ENCODE data around the gene HECW1. TPM values are rescaled to one million over a fixed set of nuclear protein-coding genes. Genes with fewer than 3 reads are reported as not detected.

The HECW1 gene
- total RNA-seq, 2 donors from 2014 or later, result 0.24 TPM; not detected in 1

DNA sequence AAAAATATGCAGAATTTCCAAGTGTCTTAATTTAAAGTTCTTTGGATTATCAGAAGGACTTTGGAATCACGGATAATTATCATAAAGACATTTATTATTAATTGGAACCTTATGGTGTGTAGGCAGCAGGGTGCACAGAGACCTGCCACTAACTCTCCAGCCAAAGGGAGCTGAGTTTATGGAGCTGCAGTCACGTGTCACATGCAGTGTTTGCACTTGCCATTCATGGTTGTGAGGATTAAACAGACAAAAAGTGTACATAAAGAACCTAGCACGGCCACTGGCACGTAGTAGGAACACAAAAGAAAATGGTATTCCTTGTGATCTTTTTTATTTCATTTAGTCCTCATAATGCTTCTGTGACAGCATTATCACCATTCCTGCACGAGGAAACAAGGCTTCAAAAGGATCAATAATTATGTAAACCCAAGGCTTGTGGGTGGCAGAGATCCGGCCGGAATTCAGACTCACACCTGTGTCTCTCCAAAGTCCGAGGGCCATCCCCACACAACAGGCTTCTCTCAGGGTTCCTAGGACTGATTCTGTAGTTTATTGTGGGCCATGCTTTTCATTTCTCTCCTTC lies 326.5 kb downstream of the HECW1 start:
- intact Hi-C loops (cut with DNase I), result no loop called here
- no peak for DNase-seq (ENCODE audit: low spot score)

DNA sequence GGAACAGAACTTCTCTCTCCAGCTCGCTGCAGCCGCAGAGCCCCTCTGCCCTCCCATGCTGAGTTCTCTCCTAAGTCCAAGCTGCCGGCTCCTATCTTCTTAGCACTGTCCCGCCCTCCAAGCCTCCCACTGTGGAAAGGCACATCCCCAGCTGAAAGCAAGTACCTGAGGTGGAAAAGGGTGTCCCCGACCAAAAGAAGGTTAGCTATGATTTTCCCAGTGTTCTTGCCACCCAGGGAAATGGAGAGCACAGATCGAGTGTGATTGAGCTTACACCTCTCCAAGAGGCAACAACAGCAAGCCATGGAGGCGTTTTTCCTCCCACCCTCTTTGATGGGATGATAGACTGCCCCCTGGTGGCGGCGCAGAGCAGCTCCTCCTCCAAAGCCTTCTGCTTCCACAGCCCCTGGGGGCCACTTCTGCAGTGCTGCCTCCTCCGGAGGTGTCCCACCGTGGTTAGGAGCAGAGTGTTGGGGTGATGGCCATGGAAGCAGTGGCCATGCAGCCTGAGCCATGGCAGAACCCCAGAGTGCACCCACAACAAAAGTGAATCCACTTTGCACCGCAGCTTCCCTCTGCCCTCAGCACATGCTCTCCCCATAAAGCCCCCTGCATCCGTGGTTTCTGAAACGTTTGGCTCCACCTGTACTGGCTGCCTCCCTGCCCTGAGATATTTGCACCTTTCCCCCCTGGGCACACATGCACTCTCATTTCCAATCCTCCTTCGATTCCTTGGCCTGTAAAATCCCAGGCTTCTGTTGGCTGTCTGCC lies 327.4 kb downstream of the HECW1 start:
- DNase-seq (ENCODE audit: low spot score), result no peak
- intact Hi-C loops (cut with DNase I), result no loop called here

DNA sequence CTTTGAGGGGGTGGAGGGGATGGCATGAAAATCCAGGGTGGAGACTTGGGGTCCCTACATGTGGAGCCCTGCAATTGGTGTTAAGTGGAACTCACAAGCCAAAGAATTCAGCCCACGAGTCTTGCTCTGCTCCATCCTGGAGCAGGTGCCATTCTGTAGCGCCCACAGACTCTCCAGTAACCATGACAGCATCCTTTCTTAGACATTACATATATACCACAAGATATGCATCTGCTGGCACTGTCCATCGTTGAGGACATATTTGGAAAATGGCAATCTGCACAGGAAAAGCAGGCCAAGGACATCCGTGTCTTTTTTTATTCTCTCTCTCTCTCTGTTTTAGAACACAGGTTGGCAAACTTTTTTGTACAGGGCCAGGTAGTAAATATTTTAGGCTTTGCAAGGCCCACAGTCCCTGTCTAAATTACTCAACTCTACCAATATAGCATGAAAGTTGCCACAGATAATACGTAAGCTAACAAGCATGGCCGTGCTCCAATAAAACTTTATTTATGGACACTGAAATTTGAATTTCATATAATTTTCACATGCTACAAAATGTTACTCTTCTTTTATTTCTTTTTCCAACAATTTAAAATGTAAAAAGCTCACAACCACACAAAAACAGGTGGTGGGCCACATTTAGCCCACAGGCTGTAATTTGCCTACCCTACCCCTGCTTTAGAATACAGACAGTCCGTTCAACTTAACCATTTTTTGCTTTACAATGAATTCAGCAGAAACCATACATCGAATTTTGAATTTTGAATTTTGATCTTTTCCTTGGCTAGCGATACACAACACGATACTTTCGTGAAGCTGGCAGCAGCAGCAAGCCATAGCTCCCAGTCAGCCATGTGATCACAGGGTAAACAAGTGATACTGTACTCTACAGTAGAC lies 329.0 kb downstream of the HECW1 start:
- intact Hi-C loops (cut with DNase I), result no loop called here
- DNase-seq (ENCODE audit: low spot score), result no peak

DNA sequence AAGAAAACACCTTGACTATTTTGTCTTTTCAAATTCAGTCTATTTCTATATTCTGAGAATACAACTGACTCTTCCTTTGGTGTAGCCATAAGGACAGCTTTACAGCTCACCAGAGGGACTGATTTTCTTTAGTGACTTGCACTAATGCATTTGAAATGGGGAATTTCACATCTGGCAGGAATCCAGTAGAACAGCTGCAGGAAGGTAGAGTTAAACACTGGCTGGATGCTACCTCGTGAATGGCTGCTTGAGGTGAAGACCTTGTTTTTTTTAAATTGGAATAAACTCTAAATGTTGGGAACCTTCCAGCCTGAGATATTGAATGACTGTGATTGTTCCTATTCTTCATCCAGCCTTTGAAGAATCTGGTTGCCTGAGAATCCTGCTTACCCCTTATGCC lies 330.9 kb downstream of the HECW1 start:
- intact Hi-C loops (cut with DNase I), result no loop called here
- DNase-seq (ENCODE audit: low spot score), result no peak

DNA sequence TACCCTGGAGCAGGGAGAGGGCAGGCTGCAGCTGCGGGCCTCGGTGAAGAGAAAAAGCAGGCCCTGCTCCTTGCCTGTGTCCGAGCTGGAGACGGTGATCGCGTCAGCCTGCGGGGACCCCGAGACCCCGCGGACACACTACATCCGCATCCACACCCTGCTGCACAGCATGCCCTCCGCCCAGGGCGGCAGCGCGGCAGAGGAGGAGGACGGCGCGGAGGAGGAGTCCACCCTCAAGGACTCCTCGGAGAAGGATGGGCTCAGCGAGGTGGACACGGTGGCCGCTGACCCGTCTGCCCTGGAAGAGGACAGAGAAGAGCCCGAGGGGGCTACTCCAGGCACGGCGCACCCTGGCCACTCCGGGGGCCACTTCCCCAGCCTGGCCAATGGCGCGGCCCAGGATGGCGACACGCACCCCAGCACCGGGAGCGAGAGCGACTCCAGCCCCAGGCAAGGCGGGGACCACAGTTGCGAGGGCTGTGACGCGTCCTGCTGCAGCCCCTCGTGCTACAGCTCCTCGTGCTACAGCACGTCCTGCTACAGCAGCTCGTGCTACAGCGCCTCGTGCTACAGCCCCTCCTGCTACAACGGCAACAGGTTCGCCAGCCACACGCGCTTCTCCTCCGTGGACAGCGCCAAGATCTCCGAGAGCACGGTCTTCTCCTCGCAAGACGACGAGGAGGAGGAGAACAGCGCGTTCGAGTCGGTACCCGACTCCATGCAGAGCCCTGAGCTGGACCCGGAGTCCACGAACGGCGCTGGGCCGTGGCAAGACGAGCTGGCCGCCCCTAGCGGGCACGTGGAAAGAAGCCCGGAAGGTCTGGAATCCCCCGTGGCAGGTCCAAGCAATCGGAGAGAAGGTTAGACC lies 332.5 kb downstream of the HECW1 start:
- intact Hi-C loops (cut with DNase I), result no loop called here
- peak; percentile 80 for DNase-seq (ENCODE audit: low spot score)

DNA sequence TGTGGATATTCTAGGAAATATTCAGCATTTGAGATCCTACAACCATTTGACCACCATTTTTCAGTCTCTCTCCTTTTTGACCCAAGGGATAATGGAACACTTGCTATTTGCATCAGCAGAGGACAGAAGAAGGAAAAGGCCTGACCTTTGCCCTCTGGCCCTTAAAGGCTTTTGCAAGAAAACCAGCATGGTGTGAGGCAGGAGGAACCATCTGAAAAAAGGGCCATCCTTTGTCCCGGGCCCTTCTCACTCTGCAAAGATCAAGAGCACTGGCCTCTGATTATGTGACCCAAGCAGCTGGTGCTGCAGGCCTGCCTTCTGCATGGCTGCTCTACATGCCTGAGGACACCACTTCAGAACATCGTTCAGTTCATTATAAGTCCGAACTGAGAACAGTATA lies 337.1 kb downstream of the HECW1 start:
- intact Hi-C loops (cut with DNase I), result no loop called here
- no peak for DNase-seq (ENCODE audit: low spot score)

DNA sequence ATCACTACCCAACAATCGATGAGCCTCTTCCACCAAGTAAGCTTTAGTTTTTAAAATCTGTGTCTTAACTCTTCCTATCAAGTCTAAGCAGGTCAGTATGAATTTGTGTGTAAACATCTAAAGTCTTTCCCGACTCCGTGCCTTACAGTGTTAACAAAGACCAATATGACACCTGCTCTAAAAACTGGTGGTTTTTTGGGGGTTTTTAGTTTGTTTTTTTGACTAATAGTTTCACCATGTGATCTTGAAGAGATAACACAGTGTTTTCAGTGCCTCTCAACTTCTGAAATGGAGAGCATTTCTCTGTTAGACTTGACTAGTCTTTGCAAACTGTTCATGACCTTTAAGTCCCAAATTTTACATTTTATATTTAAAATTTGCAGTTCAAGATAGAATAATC lies 338.4 kb downstream of the HECW1 start:
- intact Hi-C loops (cut with DNase I), result no loop called here
- no peak for DNase-seq (ENCODE audit: low spot score)

DNA sequence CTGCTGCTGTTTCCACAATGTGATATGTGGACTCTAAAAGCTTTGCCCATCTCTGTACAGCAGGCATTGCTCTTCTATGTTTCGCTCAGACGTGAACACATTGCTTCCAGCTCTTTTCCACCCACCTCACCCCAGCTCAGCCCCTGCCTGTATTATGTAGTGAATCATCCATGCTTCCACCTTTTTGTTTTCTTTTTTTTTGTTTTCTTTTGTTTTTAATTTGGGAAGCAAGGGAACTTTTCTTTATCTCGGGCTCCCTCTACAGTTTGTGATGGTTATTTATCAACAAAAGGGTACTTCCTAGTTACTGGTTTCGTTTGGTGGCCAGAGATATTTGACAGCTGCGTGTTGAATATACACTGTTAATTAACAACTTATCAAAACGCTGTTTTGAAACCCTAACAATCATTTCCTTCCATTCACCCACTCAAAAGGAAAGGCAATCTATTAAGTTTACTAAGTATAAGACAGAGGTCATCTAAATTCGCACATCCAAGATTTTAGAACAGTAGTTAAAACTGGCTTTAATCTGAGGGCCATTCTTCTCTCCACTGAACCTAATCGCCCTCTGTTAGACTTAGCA lies 342.6 kb downstream of the HECW1 start:
- intact Hi-C loops (cut with DNase I), result no loop called here
- no peak for DNase-seq (ENCODE audit: low spot score)

DNA sequence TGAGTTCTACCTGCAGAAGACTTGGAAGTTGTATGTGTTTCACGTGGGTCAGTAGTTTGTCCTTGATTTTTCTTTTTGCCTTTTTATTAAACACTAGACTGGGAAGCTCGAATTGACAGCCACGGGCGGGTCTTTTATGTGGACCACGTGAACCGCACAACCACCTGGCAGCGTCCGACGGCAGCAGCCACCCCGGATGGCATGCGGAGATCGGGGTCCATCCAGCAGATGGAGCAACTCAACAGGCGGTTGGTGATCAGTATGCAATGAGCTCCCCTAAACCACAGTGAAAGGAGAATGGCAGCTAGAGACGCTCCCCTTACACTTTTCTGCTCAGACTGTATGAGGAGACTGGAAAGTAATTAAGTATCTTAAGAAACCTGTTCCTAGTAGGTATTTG lies 343.8 kb downstream of the HECW1 start:
- intact Hi-C loops (cut with DNase I), result loop anchor here in 1 of 2 donors (2.0 kb wide), 1 partner anchor 515 kb away; no protein-coding TSS in a partner anchor
- DNase-seq (ENCODE audit: low spot score), result no peak

DNA sequence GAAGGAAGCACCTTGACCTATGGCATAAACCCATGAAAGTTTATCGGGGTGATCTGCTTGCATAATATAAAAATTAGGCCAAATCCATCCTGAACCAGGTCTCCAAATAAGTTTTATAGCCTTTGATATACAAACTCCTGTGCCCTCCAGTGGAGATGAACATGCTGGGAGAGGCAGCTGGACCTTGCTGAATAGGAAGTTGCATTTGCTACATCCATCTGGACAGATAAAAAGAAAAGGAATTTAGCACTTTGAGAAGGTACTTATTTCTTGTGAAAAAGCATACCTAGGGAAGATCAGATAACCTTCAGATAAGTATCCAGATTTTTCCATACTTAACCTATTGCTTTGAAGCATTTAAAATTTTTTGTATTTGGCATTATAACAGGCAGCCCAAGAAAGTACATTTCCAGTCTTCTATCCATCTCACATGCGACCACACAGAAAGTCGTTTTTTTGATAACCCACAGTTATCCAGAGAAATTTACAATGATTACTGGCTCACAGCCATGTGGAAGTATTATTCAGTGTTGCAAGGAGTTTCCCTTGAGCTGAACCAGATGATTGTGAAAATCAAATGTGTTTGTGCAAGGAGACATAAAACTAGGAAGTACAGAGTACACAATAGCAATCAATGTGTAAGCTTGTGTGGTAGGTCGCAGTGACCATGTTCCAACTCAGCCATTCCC lies 346.0 kb downstream of the HECW1 start:
- intact Hi-C loops (cut with DNase I), result no loop called here
- no peak for DNase-seq (ENCODE audit: low spot score)

DNA sequence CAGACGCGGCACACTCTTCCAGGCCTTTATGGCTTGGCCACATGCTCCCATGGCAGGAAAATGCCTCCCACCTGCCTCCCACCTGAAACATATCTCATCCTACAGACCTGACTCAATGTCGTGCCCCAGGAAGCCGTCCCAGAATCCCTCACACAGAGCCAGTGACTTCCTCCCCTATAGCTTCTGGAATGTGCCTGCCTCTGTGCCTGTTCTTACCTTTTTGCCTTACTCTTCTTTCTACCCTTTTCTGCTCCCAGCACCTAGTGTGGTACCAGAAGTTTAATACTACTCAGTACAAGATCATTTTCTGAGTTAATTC lies 346.5 kb downstream of the HECW1 start:
- DNase-seq (ENCODE audit: low spot score), result no peak
- intact Hi-C loops (cut with DNase I), result no loop called here

DNA sequence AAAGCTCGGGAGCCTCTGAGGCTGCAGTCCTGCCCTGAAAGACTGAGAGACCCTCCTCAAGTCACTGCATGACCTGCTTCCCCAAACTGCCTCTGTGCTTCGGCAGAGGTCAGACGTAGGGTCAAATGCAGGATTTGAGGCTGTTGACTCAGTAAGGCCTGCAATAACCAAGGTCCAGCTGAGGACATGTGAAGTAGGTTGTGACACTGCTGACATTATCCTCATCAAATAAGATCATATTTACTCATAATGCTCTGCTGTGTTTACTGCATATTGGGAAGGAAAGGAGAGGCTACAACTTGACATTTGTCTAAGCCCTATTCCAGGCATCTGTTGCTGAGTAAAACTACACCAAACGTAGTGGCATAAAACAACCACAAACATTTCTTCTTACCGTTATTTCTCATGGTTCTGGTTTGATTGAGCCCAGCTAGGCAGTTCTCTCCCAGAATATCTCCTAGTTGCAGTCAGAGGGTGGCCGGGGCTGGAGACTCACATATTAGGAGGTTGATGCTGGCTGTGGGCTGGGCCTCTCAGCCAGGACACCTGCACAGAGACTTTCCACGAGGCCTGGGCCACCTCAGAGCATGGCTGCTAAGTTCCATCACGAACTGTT lies 348.4 kb downstream of the HECW1 start:
- intact Hi-C loops (cut with DNase I), result no loop called here
- DNase-seq (ENCODE audit: low spot score), result no peak

DNA sequence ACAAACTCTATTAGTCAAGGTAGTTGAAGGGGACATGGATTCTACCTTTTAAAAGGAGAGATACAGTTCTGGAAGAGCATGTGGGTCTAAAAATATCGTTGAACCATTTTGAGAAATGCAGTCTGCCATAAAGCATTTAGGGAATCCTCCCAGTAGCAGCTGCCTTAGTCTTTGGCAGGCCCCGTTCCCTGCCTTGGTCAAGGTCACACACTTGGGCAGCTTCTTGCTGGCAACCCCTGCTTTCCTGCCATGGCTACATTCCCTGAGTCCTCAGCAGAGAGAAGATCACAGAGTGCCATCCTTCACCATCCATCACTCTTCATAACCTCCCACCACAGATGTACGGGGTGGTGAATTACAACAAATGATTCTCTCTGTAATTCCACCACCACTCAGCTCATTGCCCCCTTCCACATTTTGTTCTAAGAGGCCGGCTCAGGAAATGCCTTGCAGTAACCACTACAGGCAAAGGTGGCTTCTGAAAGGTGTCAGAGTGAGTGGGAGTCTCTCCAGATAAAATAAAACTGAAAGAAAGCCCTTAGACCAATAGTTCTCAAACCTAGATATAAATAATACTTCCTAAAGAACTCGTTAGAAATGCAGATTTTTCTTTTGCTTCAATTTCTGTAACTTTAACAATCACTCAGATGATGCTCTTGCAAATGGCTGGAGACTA lies 349.0 kb downstream of the HECW1 start:
- DNase-seq (ENCODE audit: low spot score), result no peak
- intact Hi-C loops (cut with DNase I), result no loop called here

DNA sequence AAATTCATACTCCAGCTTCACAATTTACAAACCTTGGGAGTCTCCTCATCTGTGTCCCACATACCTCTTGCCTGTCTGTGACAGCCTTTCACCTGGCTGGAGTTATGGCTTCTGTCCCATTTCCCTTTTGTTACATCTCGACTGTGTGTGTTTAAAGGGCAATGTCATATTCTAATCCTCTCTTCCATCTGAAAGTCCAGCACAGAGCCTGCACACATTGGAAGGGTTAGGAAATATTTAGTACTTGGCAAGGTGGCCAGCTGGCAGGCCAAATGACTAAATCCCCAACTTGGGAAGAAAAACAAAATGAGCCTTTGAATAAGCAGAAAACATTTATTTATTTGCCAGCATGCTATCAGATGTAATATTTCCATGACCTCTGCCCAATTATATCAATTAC lies 350.4 kb downstream of the HECW1 start:
- DNase-seq (ENCODE audit: low spot score), result no peak
- intact Hi-C loops (cut with DNase I), result no loop called here

DNA sequence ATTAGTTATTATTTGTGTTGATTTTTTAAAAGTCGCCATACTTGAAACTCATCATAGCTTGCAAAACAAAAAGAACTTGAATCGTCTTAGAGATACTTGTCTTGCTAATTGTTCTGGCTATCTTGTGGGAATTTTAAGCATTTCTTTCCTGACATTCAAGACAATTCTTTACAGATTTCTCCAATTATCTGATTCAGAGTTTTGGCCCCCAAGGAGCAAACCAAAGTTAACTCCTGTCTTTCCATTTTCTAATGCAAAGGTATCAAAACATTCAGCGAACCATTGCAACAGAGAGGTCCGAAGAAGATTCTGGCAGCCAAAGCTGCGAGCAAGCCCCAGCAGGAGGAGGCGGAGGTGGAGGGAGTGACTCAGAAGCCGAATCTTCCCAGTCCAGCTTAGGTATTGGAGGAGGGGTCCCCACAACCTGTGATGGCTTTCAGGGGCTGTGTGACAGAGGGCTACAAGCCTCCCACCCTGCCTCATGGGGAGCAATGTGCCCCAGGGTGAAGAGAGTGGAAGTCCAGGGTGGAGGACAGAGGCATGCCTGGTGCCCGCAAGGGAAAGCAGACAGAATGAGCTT lies 351.0 kb downstream of the HECW1 start:
- intact Hi-C loops (cut with DNase I), result no loop called here

DNA sequence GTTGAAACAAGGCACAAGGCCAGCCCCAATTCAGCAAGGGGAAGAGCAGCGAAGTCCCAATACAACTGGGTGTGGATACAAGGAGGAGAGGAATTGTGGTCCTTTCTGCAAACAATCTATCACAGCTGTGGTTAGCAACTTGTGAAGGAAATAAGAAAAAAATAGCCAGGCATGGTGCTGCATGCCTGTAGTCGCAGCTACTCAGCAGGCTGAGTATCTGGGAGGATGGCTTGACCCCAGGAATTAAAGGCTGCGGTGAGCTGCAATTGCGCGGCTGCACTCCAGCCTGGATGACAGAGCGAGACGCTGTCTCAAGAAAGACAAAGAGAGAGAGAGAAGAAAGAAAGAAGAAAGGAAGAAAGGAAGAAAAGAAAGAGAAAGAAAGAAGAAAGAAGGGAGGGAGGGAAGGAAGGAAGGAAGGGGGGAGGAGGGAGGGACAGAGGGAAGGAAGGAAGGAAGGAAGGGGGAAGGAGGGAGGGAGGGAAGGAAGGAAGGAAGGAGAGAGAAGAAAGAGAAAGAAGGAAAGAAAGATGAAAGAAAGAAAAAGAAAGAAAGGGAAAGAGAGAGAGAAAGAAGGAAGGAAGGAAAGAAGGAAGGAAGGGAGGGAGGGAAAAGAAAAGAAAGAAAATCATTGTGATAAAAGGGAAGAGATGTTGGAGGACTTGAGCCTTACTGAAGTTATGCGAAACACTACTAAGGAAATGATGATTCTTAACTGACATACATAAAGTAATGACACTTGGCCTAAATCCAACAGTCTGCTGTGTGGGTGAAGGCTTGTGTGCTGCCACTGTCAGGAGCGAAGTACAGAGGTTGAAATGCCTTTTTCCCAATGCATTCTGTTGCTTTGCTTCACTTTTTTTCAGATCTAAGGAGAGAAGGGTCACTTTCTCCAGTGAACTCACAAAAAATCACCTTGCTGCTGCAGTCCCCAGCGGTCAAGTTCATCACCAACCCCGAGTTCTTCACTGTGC lies 353.4 kb downstream of the HECW1 start:
- DNase-seq (ENCODE audit: low spot score), result no peak
- intact Hi-C loops (cut with DNase I), result no loop called here

More for the DNA sequence above, 351.0 kb downstream of the HECW1 start:
- DNase-seq (ENCODE audit: low spot score), result no peak
